ENCODE measurements around the gene AKT2. TPM values are rescaled to one million over a fixed set of nuclear protein-coding genes. Genes with fewer than 3 reads are reported as not detected.

AKT2 gene
- total RNA-seq, 1 experiment from 2014 or later: 146 TPM

DNA sequence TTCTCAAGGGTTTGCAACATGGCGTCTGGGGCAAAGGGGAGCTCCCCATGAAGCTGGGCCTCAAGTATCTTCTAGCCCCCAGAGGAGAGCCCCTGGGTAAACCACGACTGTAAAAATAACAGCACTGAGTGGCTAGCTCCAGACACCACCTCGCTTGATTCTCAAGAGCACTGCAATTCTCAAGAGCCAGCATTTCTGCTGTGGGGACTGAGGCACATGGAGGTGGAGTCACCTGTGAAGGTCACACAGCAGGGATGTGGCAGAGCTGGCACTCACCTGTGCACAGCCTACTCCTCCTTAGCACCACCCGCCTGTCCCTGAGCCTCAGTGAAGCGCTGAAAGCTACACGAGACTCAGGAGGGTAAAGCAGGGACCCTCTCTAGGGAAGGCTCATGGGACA lies 38.0 kb downstream of the AKT2 start:
- H3K4me3 ChIP-seq (ENCODE audit: low read depth, low read length, poor library complexity, severe bottlenecking): no peak overlapping the region
- CTCF ChIA-PET: no interaction called here
- H3K9me3 ChIP-seq (ENCODE audit: low read depth, low read length, poor library complexity, severe bottlenecking): no peaks in the 10 kb centered on the region
- peaks cover 6% of the 10 kb centered on the region for H3K36me3 ChIP-seq (ENCODE audit: insufficient read depth, low read length, poor library complexity, severe bottlenecking)
- no peak for DNase-seq (ENCODE audit: low spot score)
- no TSS peak for BruUV-seq (replicated peaks)
- no peak for TF ChIP-seq EZH2 (IDR thresholded peaks at IDR 0.05; ENCODE audit: borderline replicate concordance, low read depth, low read length, poor library complexity, severe bottlenecking)
- TF ChIP-seq, protein P1, sequence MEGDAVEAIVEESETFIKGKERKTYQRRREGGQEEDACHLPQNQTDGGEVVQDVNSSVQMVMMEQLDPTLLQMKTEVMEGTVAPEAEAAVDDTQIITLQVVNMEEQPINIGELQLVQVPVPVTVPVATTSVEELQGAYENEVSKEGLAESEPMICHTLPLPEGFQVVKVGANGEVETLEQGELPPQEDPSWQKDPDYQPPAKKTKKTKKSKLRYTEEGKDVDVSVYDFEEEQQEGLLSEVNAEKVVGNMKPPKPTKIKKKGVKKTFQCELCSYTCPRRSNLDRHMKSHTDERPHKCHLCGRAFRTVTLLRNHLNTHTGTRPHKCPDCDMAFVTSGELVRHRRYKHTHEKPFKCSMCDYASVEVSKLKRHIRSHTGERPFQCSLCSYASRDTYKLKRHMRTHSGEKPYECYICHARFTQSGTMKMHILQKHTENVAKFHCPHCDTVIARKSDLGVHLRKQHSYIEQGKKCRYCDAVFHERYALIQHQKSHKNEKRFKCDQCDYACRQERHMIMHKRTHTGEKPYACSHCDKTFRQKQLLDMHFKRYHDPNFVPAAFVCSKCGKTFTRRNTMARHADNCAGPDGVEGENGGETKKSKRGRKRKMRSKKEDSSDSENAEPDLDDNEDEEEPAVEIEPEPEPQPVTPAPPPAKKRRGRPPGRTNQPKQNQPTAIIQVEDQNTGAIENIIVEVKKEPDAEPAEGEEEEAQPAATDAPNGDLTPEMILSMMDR (conservative IDR thresholded peaks at IDR 0.05; ENCODE audit: low read depth, low read length): no peak
- intact Hi-C loops (cut with micrococcal nuclease; ENCODE audit: unreplicated experiment): no loop called here
- no peaks in the 10 kb centered on the region for H3K27me3 ChIP-seq (replicated peaks; ENCODE audit: insufficient read depth, low read depth, low read length, poor library complexity)
- peaks cover 8% of the 10 kb centered on the region for H3K4me1 ChIP-seq (ENCODE audit: insufficient read depth, low read length, poor library complexity, severe bottlenecking)
- POLR2A ChIA-PET (ENCODE audit: low non-redundant PET): no interaction called here
- H3K27ac ChIP-seq (ENCODE audit: low read depth, low read length, poor library complexity, severe bottlenecking): no peak overlapping the region

DNA sequence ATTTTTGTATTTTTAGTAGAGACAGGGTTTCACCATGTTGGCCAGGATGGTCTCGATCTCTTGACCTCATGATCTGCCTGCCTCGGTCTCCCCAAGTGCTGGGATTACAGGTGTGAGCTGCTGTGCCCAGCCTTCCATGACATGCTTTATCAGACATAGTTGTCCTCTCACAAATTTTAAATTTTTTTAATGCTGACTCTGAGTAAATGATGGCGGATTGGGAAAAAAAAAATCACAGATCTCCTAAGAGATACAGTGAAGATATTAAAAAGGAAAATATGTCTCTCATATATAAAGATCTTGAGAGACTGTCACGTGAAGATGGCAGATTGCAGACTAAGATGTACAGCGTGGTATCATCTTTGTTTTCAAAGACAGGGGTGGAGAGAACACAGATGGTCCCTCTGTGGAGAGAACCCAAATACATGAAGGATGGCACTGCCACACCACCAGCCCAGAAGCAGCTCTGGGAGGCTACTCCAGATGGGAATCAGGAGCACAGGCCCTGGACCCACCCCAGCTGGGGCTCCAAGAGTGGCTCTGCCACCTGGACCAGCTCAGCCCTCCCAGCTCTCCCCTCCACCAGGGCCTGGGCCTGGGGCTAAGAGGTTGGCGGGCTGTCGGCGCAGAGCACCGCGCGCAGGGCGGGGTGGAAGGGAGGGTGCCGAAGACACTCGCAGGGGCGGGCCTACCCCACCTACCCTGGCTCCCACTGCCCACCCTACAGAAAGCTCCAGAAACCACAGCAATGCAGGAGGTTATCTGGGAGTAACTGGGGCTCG lies 38.7 kb downstream of the AKT2 start:
- intact Hi-C loops (cut with micrococcal nuclease; ENCODE audit: unreplicated experiment): no loop called here
- Histone ChIP-seq H3K27ac (ENCODE audit: low read depth, low read length, poor library complexity, severe bottlenecking) (no peak overlapping the region), H3K4me3 (ENCODE audit: low read depth, low read length, poor library complexity, severe bottlenecking) (no peak overlapping the region), H3K36me3 (ENCODE audit: insufficient read depth, low read length, poor library complexity, severe bottlenecking) (peaks cover 11% of the 10 kb centered on the region), H3K4me1 (ENCODE audit: insufficient read depth, low read length, poor library complexity, severe bottlenecking) (peaks cover 8% of the 10 kb centered on the region), H3K9me3 (ENCODE audit: low read depth, low read length, poor library complexity, severe bottlenecking) (no peaks in the 10 kb centered on the region), H3K27me3 (replicated peaks; ENCODE audit: insufficient read depth, low read depth, low read length, poor library complexity) (no peaks in the 10 kb centered on the region)
- POLR2A ChIA-PET (ENCODE audit: low non-redundant PET): no interaction called here
- BruUV-seq (replicated peaks): no TSS peak
- CTCF ChIA-PET: no interaction called here
- no peak for TF ChIP-seq EZH2 (IDR thresholded peaks at IDR 0.05; ENCODE audit: borderline replicate concordance, low read depth, low read length, poor library complexity, severe bottlenecking)
- TF ChIP-seq, protein P1 (conservative IDR thresholded peaks at IDR 0.05; ENCODE audit: low read depth, low read length): no peak
- no peak for DNase-seq (ENCODE audit: low spot score)

DNA sequence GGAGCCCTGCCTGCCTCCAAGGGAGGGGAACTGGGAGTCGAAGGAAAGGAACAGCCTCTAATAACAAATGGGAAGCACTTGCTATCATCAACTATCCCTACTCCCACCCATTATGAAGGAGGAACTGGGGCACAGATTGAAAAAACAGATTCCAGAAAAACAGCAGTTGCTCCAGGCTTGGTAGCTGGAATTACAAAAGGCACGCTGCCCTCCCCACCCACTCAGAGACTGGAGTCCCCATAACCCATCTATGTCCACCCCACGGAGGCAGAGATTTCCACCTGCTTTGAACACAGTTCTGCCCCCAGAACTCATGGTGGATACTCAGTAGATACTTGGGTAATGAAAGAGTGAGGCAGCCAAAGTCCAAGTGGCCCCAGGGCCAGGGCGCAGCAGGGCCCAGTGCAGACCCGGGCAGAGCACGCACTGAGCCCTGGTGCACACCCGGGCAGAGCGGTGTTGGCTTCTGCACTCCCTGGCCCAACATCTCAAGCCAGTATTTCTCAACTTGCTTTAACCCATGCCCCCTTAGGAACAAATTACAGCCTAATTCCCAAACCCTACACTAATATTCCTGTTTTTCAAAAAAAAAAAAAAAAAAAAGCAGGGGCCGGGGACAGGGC lies 39.5 kb downstream of the AKT2 start:
- TF ChIP-seq, protein P1 (conservative IDR thresholded peaks at IDR 0.05; ENCODE audit: low read depth, low read length): no peak
- no peak for TF ChIP-seq EZH2 (IDR thresholded peaks at IDR 0.05; ENCODE audit: borderline replicate concordance, low read depth, low read length, poor library complexity, severe bottlenecking)
- Histone ChIP-seq H3K4me1 (ENCODE audit: insufficient read depth, low read length, poor library complexity, severe bottlenecking) (peaks cover 8% of the 10 kb centered on the region), H3K4me3 (ENCODE audit: low read depth, low read length, poor library complexity, severe bottlenecking) (no peak overlapping the region), H3K9me3 (ENCODE audit: low read depth, low read length, poor library complexity, severe bottlenecking) (no peaks in the 10 kb centered on the region), H3K27me3 (replicated peaks; ENCODE audit: insufficient read depth, low read depth, low read length, poor library complexity) (no peaks in the 10 kb centered on the region), H3K36me3 (ENCODE audit: insufficient read depth, low read length, poor library complexity, severe bottlenecking) (peaks cover 12% of the 10 kb centered on the region), H3K27ac (ENCODE audit: low read depth, low read length, poor library complexity, severe bottlenecking) (no peak overlapping the region)
- POLR2A ChIA-PET (ENCODE audit: low non-redundant PET): no interaction called here
- CTCF ChIA-PET: no interaction called here
- BruUV-seq (replicated peaks): no TSS peak
- intact Hi-C loops (cut with micrococcal nuclease; ENCODE audit: unreplicated experiment): no loop called here
- no peak for DNase-seq (ENCODE audit: low spot score)
